ENCODE measurements around the gene RHOT2. TPM values are rescaled to one million over a fixed set of nuclear protein-coding genes. Genes with fewer than 3 reads are reported as not detected.

Gene RHOT2
- total and polyA plus RNA-seq, 9 of the 15 experiments (the other 6 are each of a cell fraction or from before 2014, with no cell fraction given) = 5.0 to 373 (median 112) TPM

GRCh38 chr16:700684-701584 lies 33.0 kb downstream of the RHOT2 start (continued):
- TF ChIP-seq PTTG1 (tag; IDR thresholded peaks at IDR 0.05; ENCODE audit: low read depth) (no peak), SMARCE1 (IDR thresholded peaks at IDR 0.05) (no peak), ZHX1 (conservative IDR thresholded peaks at IDR 0.05; ENCODE audit: low read length) (no peak), ZNF121 (CRISPR knock-in tag; conservative IDR thresholded peaks at IDR 0.05) (no peak), ARID1B (IDR thresholded peaks at IDR 0.05) (no peak), KAT2B (IDR thresholded peaks at IDR 0.05; ENCODE audit: low read depth, low read length) (no peak), TFE3 (CRISPR knock-in tag; IDR thresholded peaks at IDR 0.05) (no peak), SIX5 (IDR thresholded peaks at IDR 0.05; ENCODE audit: borderline replicate concordance in 1 of 2, insufficient read depth in 1 of 2, low read depth in 1 of 2, low read length in 2 of 2) (no peak), HNRNPLL (IDR thresholded peaks at IDR 0.05; ENCODE audit: low read depth, low read length, poor library complexity, severe bottlenecking) (no peak), ZNF444 (CRISPR knock-in tag; IDR thresholded peaks at IDR 0.05) (no peak), ZNF668 (CRISPR knock-in tag; IDR thresholded peaks at IDR 0.05) (no peak), ZNF740 (CRISPR knock-in tag; IDR thresholded peaks at IDR 0.05) (no peak), ZNF740 (tag; IDR thresholded peaks at IDR 0.05) (no peak), RERE (CRISPR knock-in tag; IDR thresholded peaks at IDR 0.05; ENCODE audit: borderline replicate concordance) (no peak), NBN (IDR thresholded peaks at IDR 0.05; ENCODE audit: low read depth) (no peak), SMC3 (conservative IDR thresholded peaks at IDR 0.05; ENCODE audit: insufficient read depth, low read depth, low read length) (no peak)

Data from K562 (cell line).